K562 (cell line): ENCODE data around the gene SLC29A2. TPM values are rescaled to one million over a fixed set of nuclear protein-coding genes. Genes with fewer than 3 reads are reported as not detected.
A peak's percentile ranks its signal among the peaks of the same experiment; 100 is the strongest.

ENCODE experiments used
- ATAC-seq: fragments of 200-7000 bp; cut with Tn5 transposase; 3 replicates; pipeline ENCODE4 v1.9.1; 2020; ENCODE audit warnings: moderate library complexity
- BruUV-seq: library from RNA; stranded (reverse); fragments of 400-500 nt; replicated peaks from 2 replicates; lab custom pipeline; 2021; lab: Mats Ljungman, UMichigan
- CTCF ChIA-PET: fragments of 300-600 bp; formaldehyde crosslinking; extraction: SDS; loops from one replicate; lab custom pipeline; 2021; ENCODE audit warnings: low intra/inter-chr PET ratio; lab: Yijun Ruan, JAX
- POLR2A ChIA-PET: fragments of 300-600, 350-650 bp; sonication (Branson Sonifier 250); formaldehyde crosslinking; extraction: SDS; loops from one replicate; lab custom pipeline; 2021; ENCODE audit warnings: antibody characterized with exemption, inconsistent platforms; lab: Yijun Ruan, JAX
- DNase-seq, 4 experiments: peaks; one replicate each; pipeline versions ENCODE4 v3.0.0 to v3.0.0-alpha.2; 2011 to 2018; ENCODE audit warnings: low spot score in 3 of 4, mixed read lengths in 3 of 4; ENCODE audit errors: extremely low read depth in 1 of 4
- FAIRE-seq: peaks from 2 replicates; lab custom pipeline; 2011; peaks lifted over from hg19 to GRCh38; lab: Jason Lieb, UNC
- H2AFZ ChIP-seq: 2 replicates; pipeline ENCODE4 v1.6.0; 2011; ENCODE audit warnings: low read depth, low read length, control low read depth, inconsistent platforms
- H3K27ac ChIP-seq: fragments of 200-600 bp; 3 replicates; pipeline ENCODE4 v1.8.0; 2011; ENCODE audit warnings: low read depth, mild to moderate bottlenecking, control low read depth, inconsistent platforms, low read length, moderate library complexity, mixed read lengths; ENCODE audit errors: extremely low read depth
- H3K27me3 ChIP-seq, 2 experiments: fragments of 300-600 bp in 1 of 2; 2 replicates in 1 of 2; 3 replicates in 1 of 2; pipeline versions ENCODE4 v1.6.0 to v1.8.0; 2011; ENCODE audit warnings: inconsistent platforms in 2 of 2, low read length in 2 of 2, mild to moderate bottlenecking in 1 of 2, mixed read lengths in 1 of 2, moderate library complexity in 1 of 2; ENCODE audit not compliant: control insufficient read depth in 2 of 2, insufficient read depth in 2 of 2
- H3K36me3 ChIP-seq: fragments of 300-600 bp; 3 replicates; pipeline ENCODE4 v1.8.0; 2011; ENCODE audit warnings: mild to moderate bottlenecking, low read length, inconsistent platforms; ENCODE audit not compliant: control insufficient read depth, insufficient read depth
- H3K4me1 ChIP-seq, 2 experiments: fragments of 200-600 bp in 1 of 2; replicated peaks in 1 of 2; 2 replicates in 1 of 2; 3 replicates in 1 of 2; pipeline versions ENCODE4 v1.5.1 to v1.8.0; 2011; ENCODE audit warnings: inconsistent platforms in 2 of 2, low read length in 2 of 2, mild to moderate bottlenecking in 1 of 2, mixed read lengths in 1 of 2, moderate library complexity in 1 of 2; ENCODE audit not compliant: control insufficient read depth in 2 of 2, insufficient read depth in 2 of 2
- H3K4me2 ChIP-seq: 2 replicates; pipeline ENCODE4 v1.6.1; 2011; ENCODE audit warnings: low read length, control low read depth, inconsistent platforms, mixed read lengths; ENCODE audit not compliant: insufficient read depth
- H3K4me3 ChIP-seq: fragments of 200-600 bp; sonication (generic), shearing (Covaris generic); 2 replicates; pipeline ENCODE4 v1.5.1; 2016; ENCODE audit warnings: control low read depth, inconsistent platforms
- H3K79me2 ChIP-seq: fragments of 200-600 bp; 3 replicates; pipeline ENCODE4 v1.8.0; 2011; ENCODE audit warnings: low read length, inconsistent platforms; ENCODE audit not compliant: control insufficient read depth, insufficient read depth
- H3K9ac ChIP-seq, 2 experiments: 2 replicates each; pipeline versions ENCODE4 v1.6.0 to v1.6.1; 2011; ENCODE audit warnings: low read depth in 2 of 2, low read length in 2 of 2, control low read depth in 1 of 2, inconsistent platforms in 1 of 2, mild to moderate bottlenecking in 1 of 2, mixed read lengths in 1 of 2; ENCODE audit not compliant: insufficient read depth in 1 of 2
- H3K9me1 ChIP-seq: one replicate; pipeline ENCODE4 v1.6.0; 2011; ENCODE audit warnings: inconsistent platforms, mild to moderate bottlenecking, low read length, moderate library complexity; ENCODE audit not compliant: control insufficient read depth, insufficient read depth
- H3K9me3 ChIP-seq: replicated peaks from 2 replicates; pipeline ENCODE4 v1.5.1; 2011; ENCODE audit warnings: low read depth, low read length, inconsistent platforms; ENCODE audit not compliant: control insufficient read depth, insufficient read depth
- H4K20me1 ChIP-seq: replicated peaks from 2 replicates; pipeline ENCODE4 v1.6.1; 2011; ENCODE audit warnings: low read length, inconsistent platforms, mixed read lengths; ENCODE audit not compliant: control insufficient read depth, insufficient read depth
- C11orf30 ChIP-seq: fragments of 450-650 bp; IDR thresholded peaks from 2 replicates; pipeline ENCODE4 v1.6.1; 2016; ENCODE audit warnings: low read depth, mild to moderate bottlenecking
- CREBBP ChIP-seq: IDR thresholded peaks from one replicate; pipeline ENCODE4 v1.6.1; 2012; ENCODE audit warnings: low read depth, mild to moderate bottlenecking, control low read depth, inconsistent platforms, low read length
- RBFOX2 ChIP-seq: fragments of 200-400 bp; formaldehyde crosslinking; IDR thresholded peaks from 2 replicates; pipeline ENCODE4 v1.6.1; 2017; ENCODE audit warnings: low read depth, mild to moderate bottlenecking, low read length, moderate library complexity
- WGBS: fragments of 100-300 bp; shearing (Covaris generic); methylation state at CpG from one replicate; pipeline ENCODE4 v1.1.6; 2016; ENCODE audit warnings: low coverage, mixed read lengths; ENCODE audit not compliant: insufficient coverage; ENCODE audit errors: missing lambda C conversion rate; 5-methylcytosine and 5-hydroxymethylcytosine counted together
- in situ Hi-C: fragments of 300-500 bp; cut with MboI; formaldehyde crosslinking; loops from 4 replicates; pipeline ENCODE4 v1.15.0; 2018; ENCODE audit warnings: inconsistent platforms, mixed read lengths
- intact Hi-C: fragments of 100-400 bp; cut with micrococcal nuclease; formaldehyde crosslinking; loops from 2 replicates; pipeline ENCODE4 v1.14.2; 2022
- polyA plus RNA-seq, 8 experiments: library from polyadenylated mRNA; depleted of rRNA in 4 of 8; stranded (reverse) in 5 of 8; unstranded in 3 of 8; fragments of >200 nt; fragmentation: Nextera tagmentation in 2 of 8; fragmentation: Illumina TruSeq in 1 of 8; extraction: Ambion mirVana in 2 of 8; extraction: Trizol in 1 of 8; gene quantifications; 2 replicates each; pipeline versions ENCODE4 v1.2.1 to v1.2.3, GENCODE V29; 2011 to 2014; ENCODE audit warnings: inconsistent platforms in 1 of 8, missing spikeins in 1 of 8
- total RNA-seq, 7 experiments: library from RNA; depleted of rRNA in 6 of 7; stranded (reverse); fragments of >200 nt in 6 of 7; fragmentation: Illumina TruSeq in 2 of 7; extraction: Trizol in 2 of 7; gene quantifications; 2 replicates each; pipeline versions ENCODE4 v1.2.1 to v1.2.3, GENCODE V29; 2011 to 2021; ENCODE audit warnings: low replicate concordance in 1 of 7

Gene SLC29A2
- total and polyA plus RNA-seq, 9 of the 15 experiments (the other 6 are each of a cell fraction or from before 2014, with no cell fraction given) = 2.4 to 48.6 (median 14.2) TPM

GRCh38 chr11:66338276-66339161, 33.0 kb downstream of the SLC29A2 start:
- Histone ChIP-seq H3K36me3 (peaks cover 59% of the 10 kb centered on the region; the same call in 2 of the 3 replicates), H3K9me3 (no peaks in the 10 kb centered on the region), H3K9me1 (no peaks in the 10 kb centered on the region), H4K20me1 (peaks cover 3% of the 10 kb centered on the region; the same call in 1 of the 2 replicates), H3K79me2 (peaks cover 5% of the 10 kb centered on the region; the same call in 2 of the 3 replicates), H3K9ac (0 out of 4 replicates have a peak overlapping the region, but pooled peaks of 1 of the 2 experiments have one; percentile 43), H3K4me3 (no peak overlapping the region), H3K27me3 (no peaks in the 10 kb centered on the region), H3K4me1 (peaks cover 10 to 41% of the 10 kb centered on the region in 2 experiments), H3K27ac (no peak overlapping the region), H2AFZ (no peak overlapping the region), H3K4me2 (no peak overlapping the region)
- WGBS = 72% methylated on average over 15 of the region's 17 CpGs
- DNase-seq (no peak), FAIRE-seq (no peak), ATAC-seq (no peak)
- in situ Hi-C loops = no loop called here
- no peak for TF ChIP-seq C11orf30
- TF ChIP-seq CREBBP = no peak
- TF ChIP-seq RBFOX2 = 0 out of 2 replicates have a peak, but pooled peaks have one; percentile 31
- intact Hi-C loops = no loop called here
- POLR2A ChIA-PET = interaction anchor here (0.6 to 1.7 kb wide), 3 partner anchors 9 to 54 kb away, joined by 3 to 5 read pairs (median 4); partner anchors contain the start of gene B4GAT1
- BruUV-seq = no TSS peak
- CTCF ChIA-PET = interaction anchor here (0.5 kb wide), 1 partner anchor 1215 kb away, joined by 3 read pairs; no protein-coding TSS in a partner anchor
